PC-3 (cell line): ENCODE data around the gene KRTAP27-1. TPM values are rescaled to one million over a fixed set of nuclear protein-coding genes. Genes with fewer than 3 reads are reported as not detected.
A peak's percentile ranks its signal among the peaks of the same experiment; 100 is the strongest.

Experiments
- ATAC-seq: fragments of 200-7000 bp; cut with Tn5 transposase; 2 replicates; pipeline ENCODE4 v1.9.1; 2020; ENCODE audit warnings: mild to moderate bottlenecking, moderate library complexity
- BruUV-seq: library from RNA; stranded (reverse); fragments of 400-500 nt; replicated peaks from 2 replicates; lab custom pipeline; 2021; lab: Mats Ljungman, UMichigan
- CTCF ChIA-PET: fragments of 300-600 bp; sonication (Branson Sonifier 250); formaldehyde crosslinking; loops from one replicate; lab custom pipeline; 2022; ENCODE audit warnings: antibody characterized with exemption; lab: Charles Lee
- POLR2A ChIA-PET: fragments of 300-600 bp; sonication (Branson Sonifier 250); formaldehyde crosslinking; loops from one replicate; lab custom pipeline; 2022; ENCODE audit warnings: antibody characterized with exemption; ENCODE audit not compliant: unreplicated experiment; lab: Charles Lee
- DNase-seq: peaks from one replicate; pipeline ENCODE4 v3.0.0-alpha.2; 2015
- H2AFZ ChIP-seq: fragments of 300-600 bp; sonication (generic); 2 replicates; pipeline ENCODE4 v1.6.0; 2016; ENCODE audit warnings: antibody characterized with exemption, low read length
- H3F3A ChIP-seq: fragments of 300-600 bp; sonication (generic); one replicate; pipeline ENCODE4 v1.6.0; 2017; ENCODE audit warnings: antibody characterized with exemption, low read length, control low read depth, mild to moderate bottlenecking; ENCODE audit not compliant: unreplicated experiment
- H3K27ac ChIP-seq: fragments of 300-600 bp; sonication (generic); 2 replicates; pipeline ENCODE4 v1.5.1; 2016; ENCODE audit warnings: mild to moderate bottlenecking, low read length
- H3K27me3 ChIP-seq: fragments of 300-600 bp; sonication (generic); 2 replicates; pipeline ENCODE4 v1.6.1; 2016; ENCODE audit warnings: low read length, mixed read lengths
- H3K36me3 ChIP-seq: fragments of 300-600 bp; sonication (generic); 2 replicates; pipeline ENCODE4 v1.6.1; 2016; ENCODE audit warnings: low read depth, mixed run types, low read length, mixed read lengths
- H3K4me1 ChIP-seq: fragments of 300-600 bp; sonication (generic); 2 replicates; pipeline ENCODE4 v1.5.1; 2016; ENCODE audit warnings: low read length; ENCODE audit not compliant: insufficient read depth
- H3K4me2 ChIP-seq: fragments of 300-600 bp; sonication (generic); 2 replicates; pipeline ENCODE4 v1.6.0; 2016; ENCODE audit warnings: low read length
- H3K4me3 ChIP-seq: fragments of 300-600 bp; sonication (generic); 2 replicates; pipeline ENCODE4 v1.5.1; 2016; ENCODE audit warnings: mild to moderate bottlenecking, low read length, mixed read lengths
- H3K79me2 ChIP-seq: fragments of 300-600 bp; sonication (generic); 2 replicates; pipeline ENCODE4 v1.6.1; 2017; ENCODE audit warnings: low read length, mixed read lengths
- H3K9ac ChIP-seq: fragments of 300-600 bp; sonication (generic); 2 replicates; pipeline ENCODE4 v1.6.0; 2016; ENCODE audit warnings: mild to moderate bottlenecking, low read length
- H3K9me2 ChIP-seq: fragments of 300-600 bp; sonication (generic); replicated peaks from 2 replicates; pipeline ENCODE4 v1.6.1; 2016; ENCODE audit warnings: mixed run types, low read length, mixed read lengths
- H3K9me3 ChIP-seq: fragments of 300-600 bp; sonication (generic); 2 replicates; pipeline ENCODE4 v1.6.1; 2016; ENCODE audit warnings: low read length, mixed read lengths
- H4K20me1 ChIP-seq: fragments of 300-600 bp; sonication (generic); 2 replicates; pipeline ENCODE4 v1.6.1; 2016; ENCODE audit warnings: low read length, mixed read lengths
- CTCF ChIP-seq: fragments of 300-600 bp; sonication (generic); conservative IDR thresholded peaks from 2 replicates; pipeline ENCODE4 v1.5.1; 2017; ENCODE audit warnings: antibody characterized with exemption, low read depth, mild to moderate bottlenecking, low read length
- EZH2 ChIP-seq: fragments of 300-600 bp; sonication (generic); IDR thresholded peaks from one replicate; pipeline ENCODE4 v1.6.1; 2017; ENCODE audit warnings: antibody characterized with exemption, mild to moderate bottlenecking, low read length; ENCODE audit not compliant: unreplicated experiment
- EZH2phosphoT487 ChIP-seq: fragments of 300-600 bp; sonication (generic); IDR thresholded peaks from 2 replicates; pipeline ENCODE4 v1.6.1; 2018; ENCODE audit warnings: mild to moderate bottlenecking, antibody characterized with exemption, low read length, borderline replicate concordance
- intact Hi-C: fragments of 100-400 bp; cut with micrococcal nuclease; formaldehyde crosslinking; loops from 2 replicates; pipeline ENCODE4 v1.9.0; 2023
- total RNA-seq: library from RNA; depleted of rRNA; stranded (reverse); fragments of >200 nt; gene quantifications from 2 replicates; pipeline ENCODE4 v1.2.3, GENCODE V29; 2014

Gene KRTAP27-1
- total RNA-seq, 1 experiment from 2014 or later, result not detected

DNA sequence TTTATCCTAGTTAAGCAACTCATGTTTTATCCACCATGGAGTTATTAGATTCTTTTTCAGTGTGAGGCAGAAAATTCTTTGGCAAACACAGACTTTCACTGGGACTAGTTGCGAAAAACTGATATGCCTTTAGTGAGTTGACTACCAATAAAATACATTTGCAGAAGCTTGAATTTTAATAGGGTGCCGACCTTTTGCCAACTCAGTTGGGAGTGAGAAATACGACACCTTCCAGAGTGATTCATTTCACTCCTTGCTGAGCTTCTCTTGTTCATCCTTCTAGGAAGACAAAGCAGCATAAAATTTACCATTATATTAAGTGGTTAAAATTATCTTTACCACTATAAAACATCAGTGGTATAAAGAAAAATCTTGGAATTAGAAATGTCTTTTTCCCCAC lies 12.1 kb upstream of the KRTAP27-1 start:
- CTCF ChIA-PET, result no interaction called here
- Histone ChIP-seq H3K27me3 (peaks cover 8% of the 10 kb centered on the region; the same call in 1 of the 2 replicates), H3K27ac (no peak overlapping the region), H2AFZ (no peak overlapping the region), H3K36me3 (no peaks in the 10 kb centered on the region), H3K4me1 (peaks cover 3% of the 10 kb centered on the region; the same call in 1 of the 2 replicates), H3K9ac (no peak overlapping the region), H3K79me2 (no peaks in the 10 kb centered on the region), H3F3A (no peaks in the 10 kb centered on the region), H4K20me1 (no peaks in the 10 kb centered on the region), H3K4me2 (no peak overlapping the region), H3K9me3 (0 out of 2 replicates have a peak, but pooled peaks cover 3% of the 10 kb centered on the region), H3K9me2 (no peaks in the 10 kb centered on the region), H3K4me3 (no peak overlapping the region)
- TF ChIP-seq EZH2, result no peak
- no peak for TF ChIP-seq CTCF
- no peak for TF ChIP-seq EZH2phosphoT487
- DNase-seq, result peak; percentile 55
- no TSS peak for BruUV-seq
- ATAC-seq, result 0 out of 2 replicates have a peak, but pooled peaks have one; percentile 18
- intact Hi-C loops, result loop anchor here (10.0 kb wide), 1 partner anchor 155 kb away; the partner anchor contains the start of gene KRTAP19-5
- POLR2A ChIA-PET, result no interaction called here

- ChIA-PET CTCF (no interaction called here), POLR2A (no interaction called here)
- Histone ChIP-seq H3K36me3 (no peaks in the 10 kb centered on the region), H4K20me1 (no peaks in the 10 kb centered on the region), H3K4me2 (no peak within 1 kb of the TSS), H2AFZ (no peak within 1 kb of the TSS), H3K9ac (no peak within 1 kb of the TSS), H3F3A (no peaks in the 10 kb centered on the region), H3K9me2 (no peaks in the 10 kb centered on the region), H3K79me2 (no peaks in the 10 kb centered on the region), H3K9me3 (0 out of 2 replicates have a peak, but pooled peaks cover 3% of the 10 kb centered on the region), H3K4me3 (no peak within 1 kb of the TSS), H3K27ac (no peak within 1 kb of the TSS), H3K27me3 (peaks cover 6% of the 10 kb centered on the region; the same call in 1 of the 2 replicates), H3K4me1 (peaks cover 3% of the 10 kb centered on the region; the same call in 1 of the 2 replicates)
- TF ChIP-seq EZH2 (no peak), CTCF (no peak), EZH2phosphoT487 (no peak)
- BruUV-seq, result no TSS peak
- intact Hi-C loops, result loop anchor here (10.0 kb wide), 1 partner anchor 156 kb away; the partner anchor contains the start of gene KRTAP19-5
- DNase-seq (no peak), ATAC-seq (no peak)
Measured at GRCh38 chr21:30348506-30348905, 11.0 kb upstream of the KRTAP27-1 start, which contains the start of gene KRTAP23-1. Gene KRTAP23-1, minus strand, starts transcription at chr21:30348606. Its CDS starts 0 bp downstream, at chr21:30348606.

DNA sequence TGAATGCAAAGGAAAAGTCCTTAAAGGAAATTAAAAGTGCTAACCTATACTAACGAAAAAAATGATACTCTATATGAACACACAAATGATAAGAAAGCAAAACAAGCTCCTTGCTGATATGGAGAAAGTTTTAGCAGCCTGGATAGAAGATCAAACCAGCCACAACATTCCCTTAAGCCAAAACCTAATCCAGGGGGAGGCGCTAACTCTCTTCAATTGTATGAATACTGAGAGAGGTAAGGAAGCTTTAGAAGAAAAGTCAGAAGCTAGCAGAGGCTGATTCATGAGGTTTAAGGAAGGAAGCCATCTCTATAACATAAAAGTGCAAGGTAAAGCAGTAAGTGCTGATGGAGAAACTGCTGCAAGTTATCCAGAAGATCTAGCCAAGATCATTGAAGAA lies 7.5 kb upstream of the KRTAP27-1 start:
- ChIA-PET POLR2A (interaction anchor here (0.6 kb wide), 1 partner anchor 25 kb away, joined by 3 read pairs; no protein-coding TSS in a partner anchor), CTCF (interaction anchor here (0.8 kb wide), 1 partner anchor 92 kb away, joined by 3 read pairs; no protein-coding TSS in a partner anchor)
- Histone ChIP-seq H3K9ac (no peak overlapping the region), H2AFZ (no peak overlapping the region), H4K20me1 (no peaks in the 10 kb centered on the region), H3K4me1 (peaks cover 3% of the 10 kb centered on the region; the same call in 1 of the 2 replicates), H3F3A (no peaks in the 10 kb centered on the region), H3K4me3 (no peak overlapping the region), H3K36me3 (no peaks in the 10 kb centered on the region), H3K27ac (no peak overlapping the region), H3K79me2 (no peaks in the 10 kb centered on the region), H3K4me2 (no peak overlapping the region), H3K9me2 (no peaks in the 10 kb centered on the region), H3K9me3 (0 out of 2 replicates have a peak, but pooled peaks cover 3% of the 10 kb centered on the region), H3K27me3 (peaks cover 10% of the 10 kb centered on the region; the same call in 1 of the 2 replicates)
- TF ChIP-seq EZH2phosphoT487 (no peak), CTCF (0 out of 2 replicates have a peak, but pooled peaks have one; percentile 15)
- BruUV-seq, result no TSS peak
- DNase-seq, result no peak
- intact Hi-C loops, result loop anchor here (10.0 kb wide), 1 partner anchor 160 kb away; the partner anchor contains the start of gene KRTAP19-5
- no peak for ATAC-seq
